IMR-90 (cell line): ENCODE data around the gene JMJD7. TPM values are rescaled to one million over a fixed set of nuclear protein-coding genes. Genes with fewer than 3 reads are reported as not detected.

Experiments
- ATAC-seq: fragments of 200-7000 bp; cut with Tn5 transposase; 2 replicates; pipeline ENCODE4 v1.9.1; 2020; ENCODE audit warnings: low read depth, mild to moderate bottlenecking, moderate library complexity
- BruUV-seq: library from RNA; stranded (reverse); fragments of 400-500 nt; replicated peaks from 2 replicates; lab custom pipeline; 2021; lab: Mats Ljungman, UMichigan
- CTCF ChIA-PET: fragments of 300-600 bp; formaldehyde crosslinking; extraction: SDS; loops from one replicate; lab custom pipeline; 2021; ENCODE audit warnings: antibody characterized with exemption; lab: Yijun Ruan, JAX
- POLR2A ChIA-PET: fragments of 300-600 bp; sonication (Branson Sonifier 250); formaldehyde crosslinking; loops from one replicate; lab custom pipeline; 2022; ENCODE audit warnings: antibody characterized with exemption; ENCODE audit not compliant: unreplicated experiment; lab: Charles Lee
- DNase-seq: peaks from one replicate; pipeline ENCODE4 v3.0.0; 2013
- H2AFZ ChIP-seq: replicated peaks from 2 replicates; pipeline ENCODE3; 2013; ENCODE audit warnings: low read length, mild to moderate bottlenecking; ENCODE audit not compliant: poor library complexity
- H2AK5ac ChIP-seq: 2 replicates; pipeline ENCODE4 v1.6.1; 2013; ENCODE audit warnings: low read depth, low read length, inconsistent platforms
- H2AK9ac ChIP-seq: replicated peaks from 2 replicates; pipeline ENCODE3; 2013; ENCODE audit warnings: mild to moderate bottlenecking, low read depth, low read length, moderate library complexity; ENCODE audit not compliant: poor library complexity
- H2BK120ac ChIP-seq: 2 replicates; pipeline ENCODE4 v1.6.1; 2013; ENCODE audit warnings: low read depth, low read length, inconsistent platforms
- H2BK15ac ChIP-seq: 3 replicates; pipeline ENCODE4 v1.6.1; 2013; ENCODE audit warnings: low read depth, low read length, inconsistent platforms
- H2BK20ac ChIP-seq: 2 replicates; pipeline ENCODE4 v1.6.1; 2013; ENCODE audit warnings: low read depth, mild to moderate bottlenecking, inconsistent platforms, low read length, moderate library complexity
- H2BK5ac ChIP-seq: 2 replicates; pipeline ENCODE4 v1.6.1; 2013; ENCODE audit warnings: mild to moderate bottlenecking, low read depth, low read length, inconsistent platforms; ENCODE audit not compliant: poor library complexity, severe bottlenecking
- H3K14ac ChIP-seq: replicated peaks from 2 replicates; pipeline ENCODE4 v1.6.1; 2013; ENCODE audit warnings: low read depth, low read length, inconsistent platforms
- H3K18ac ChIP-seq: 2 replicates; pipeline ENCODE4 v1.6.1; 2013; ENCODE audit warnings: low read depth, low read length, control low read depth
- H3K23ac ChIP-seq: 2 replicates; pipeline ENCODE4 v1.6.1; 2013; ENCODE audit warnings: low read depth, low read length, inconsistent platforms
- H3K27ac ChIP-seq: 2 replicates; pipeline ENCODE4 v1.5.1; 2013; ENCODE audit warnings: mild to moderate bottlenecking, control low read depth, low read length; ENCODE audit not compliant: insufficient read depth
- H3K27me3 ChIP-seq: 2 replicates; pipeline ENCODE4 v1.6.1; 2013; ENCODE audit warnings: low read length; ENCODE audit not compliant: control insufficient read depth, insufficient read depth
- H3K36me3 ChIP-seq: 2 replicates; pipeline ENCODE4 v1.6.1; 2013; ENCODE audit warnings: low read length, mixed read lengths; ENCODE audit not compliant: control insufficient read depth, insufficient read depth
- H3K4ac ChIP-seq: 2 replicates; pipeline ENCODE4 v1.6.1; 2013; ENCODE audit warnings: low read depth, low read length, inconsistent platforms
- H3K4me1 ChIP-seq: 2 replicates; pipeline ENCODE4 v1.6.1; 2013; ENCODE audit warnings: low read length, mixed read lengths; ENCODE audit not compliant: control insufficient read depth, insufficient read depth
- H3K4me2 ChIP-seq: 2 replicates; pipeline ENCODE4 v1.6.1; 2013; ENCODE audit warnings: low read depth, mild to moderate bottlenecking, control low read depth, low read length, moderate library complexity
- H3K4me3 ChIP-seq: 2 replicates; pipeline ENCODE4 v1.5.1; 2013; ENCODE audit warnings: low read depth, mild to moderate bottlenecking, control low read depth, low read length, moderate library complexity; ENCODE audit not compliant: insufficient read depth
- H3K56ac ChIP-seq: 2 replicates; pipeline ENCODE4 v1.6.1; 2013; ENCODE audit warnings: low read length, inconsistent platforms; ENCODE audit not compliant: insufficient read depth; ENCODE audit errors: extremely low read depth
- H3K79me1 ChIP-seq, 2 experiments: 2 replicates each; pipeline ENCODE4 v1.6.1; 2013; ENCODE audit warnings: low read length in 2 of 2, inconsistent platforms in 1 of 2, low read depth in 1 of 2
- H3K9ac ChIP-seq: 2 replicates; pipeline ENCODE4 v1.6.1; 2013; ENCODE audit warnings: low read depth, low read length, control low read depth
- H3K9me1 ChIP-seq: 2 replicates; pipeline ENCODE4 v1.6.1; 2013; ENCODE audit warnings: low read length, inconsistent platforms; ENCODE audit not compliant: insufficient read depth
- H3K9me3 ChIP-seq: 2 replicates; pipeline ENCODE4 v1.6.1; 2013; ENCODE audit warnings: low read length; ENCODE audit not compliant: control insufficient read depth, insufficient read depth
- H4K20me1 ChIP-seq: 2 replicates; pipeline ENCODE4 v1.6.1; 2013; ENCODE audit warnings: low read length, inconsistent platforms; ENCODE audit not compliant: insufficient read depth
- H4K5ac ChIP-seq: 2 replicates; pipeline ENCODE4 v1.6.1; 2013; ENCODE audit warnings: mild to moderate bottlenecking, low read depth, low read length, control low read depth
- H4K8ac ChIP-seq, 2 experiments: 2 replicates each; pipeline ENCODE4 v1.6.1; 2013; ENCODE audit warnings: low read depth in 2 of 2, low read length in 2 of 2, control low read depth in 1 of 2, inconsistent platforms in 1 of 2
- H4K91ac ChIP-seq: 2 replicates; pipeline ENCODE4 v1.6.1; 2013; ENCODE audit warnings: low read depth, low read length, inconsistent platforms; ENCODE audit not compliant: insufficient read depth
- BHLHE40 ChIP-seq: fragments of 150-350 bp; IDR thresholded peaks from 2 replicates; pipeline ENCODE4 v1.6.1; 2016; ENCODE audit warnings: mild to moderate bottlenecking, low read depth, low read length
- CHD1 ChIP-seq: IDR thresholded peaks from 2 replicates; pipeline ENCODE4 v1.6.1; 2012; ENCODE audit warnings: low read depth, low read length, improper control_type of control experiment
- MAFK ChIP-seq: IDR thresholded peaks from 2 replicates; pipeline ENCODE4 v1.6.1; 2012; ENCODE audit warnings: low read depth, low read length, improper control_type of control experiment
- MAZ ChIP-seq: IDR thresholded peaks from 2 replicates; pipeline ENCODE4 v1.6.1; 2012; ENCODE audit warnings: low read depth, mild to moderate bottlenecking, low read length, improper control_type of control experiment, moderate library complexity, borderline replicate concordance
- RAD21 ChIP-seq: IDR thresholded peaks from 2 replicates; pipeline ENCODE4 v1.6.1; 2012; ENCODE audit warnings: low read length, improper control_type of control experiment
- RCOR1 ChIP-seq: IDR thresholded peaks from 2 replicates; pipeline ENCODE4 v1.6.1; 2012; ENCODE audit warnings: mild to moderate bottlenecking, low read length, improper control_type of control experiment; ENCODE audit not compliant: insufficient replicate concordance
- RFX5 ChIP-seq: IDR thresholded peaks from 2 replicates; pipeline ENCODE4 v1.8.0; 2012; ENCODE audit warnings: low read depth, mild to moderate bottlenecking, low read length, moderate library complexity
- SMC3 ChIP-seq: fragments of 150-350 bp; IDR thresholded peaks from 2 replicates; pipeline ENCODE4 v1.6.1; 2016; ENCODE audit warnings: low read depth, mild to moderate bottlenecking, antibody characterized with exemption, low read length, moderate library complexity
- WGBS, 2 experiments: methylation state at CpG; one replicate each; pipeline versions ENCODE4 v1.1.5 to v1.1.7; 2013; ENCODE audit warnings: missing lambda C conversion rate in 2 of 2; ENCODE audit not compliant: insufficient read length in 1 of 2; ENCODE audit errors: extremely low coverage in 2 of 2; 5-methylcytosine and 5-hydroxymethylcytosine counted together
- dilution Hi-C: fragments of 300-500 bp; cut with HindIII; formaldehyde crosslinking; loops from one replicate; pipeline ENCODE4 v1.14.3; 2018; ENCODE audit warnings: low sequenced_read_pairs; ENCODE audit not compliant: unreplicated experiment
- in situ Hi-C: fragments of 300-500 bp; cut with MboI; formaldehyde crosslinking; loops from 3 replicates; pipeline ENCODE4 v1.14.3; 2019; ENCODE audit warnings: low sequenced_read_pairs, inconsistent platforms, mixed read lengths
- intact Hi-C: fragments of 100-400 bp; cut with micrococcal nuclease; formaldehyde crosslinking; loops from 2 replicates; pipeline ENCODE4 v1.10.0; 2022
- polyA plus RNA-seq, 3 experiments: library from polyadenylated mRNA; depleted of rRNA; stranded (reverse); fragments of >200 nt; gene quantifications; 2 replicates each; pipeline ENCODE4 v1.2.3, GENCODE V29; 2012; ENCODE audit warnings: low replicate concordance in 1 of 3
- total RNA-seq: library from RNA; depleted of rRNA; stranded (reverse); fragments of >200 nt; gene quantifications from 2 replicates; pipeline ENCODE4 v1.2.3, GENCODE V29; 2012
- TF ChIP-seq, protein P1 (sequence below): fragments of 150-350 bp; IDR thresholded peaks from 2 replicates; pipeline ENCODE4 v1.6.1; 2017; ENCODE audit warnings: mild to moderate bottlenecking, antibody characterized with exemption, low read length, low read depth
- TF ChIP-seq, protein P2 (sequence below): conservative IDR thresholded peaks from 2 replicates; pipeline ENCODE4 v1.5.1; 2012; ENCODE audit warnings: mild to moderate bottlenecking, low read depth, low read length, improper control_type of control experiment

Gene JMJD7
- total and polyA plus RNA-seq, 2 of the 4 experiments (the other 2 are of a cell fraction), result 5.0 to 6.3 TPM

DNA sequence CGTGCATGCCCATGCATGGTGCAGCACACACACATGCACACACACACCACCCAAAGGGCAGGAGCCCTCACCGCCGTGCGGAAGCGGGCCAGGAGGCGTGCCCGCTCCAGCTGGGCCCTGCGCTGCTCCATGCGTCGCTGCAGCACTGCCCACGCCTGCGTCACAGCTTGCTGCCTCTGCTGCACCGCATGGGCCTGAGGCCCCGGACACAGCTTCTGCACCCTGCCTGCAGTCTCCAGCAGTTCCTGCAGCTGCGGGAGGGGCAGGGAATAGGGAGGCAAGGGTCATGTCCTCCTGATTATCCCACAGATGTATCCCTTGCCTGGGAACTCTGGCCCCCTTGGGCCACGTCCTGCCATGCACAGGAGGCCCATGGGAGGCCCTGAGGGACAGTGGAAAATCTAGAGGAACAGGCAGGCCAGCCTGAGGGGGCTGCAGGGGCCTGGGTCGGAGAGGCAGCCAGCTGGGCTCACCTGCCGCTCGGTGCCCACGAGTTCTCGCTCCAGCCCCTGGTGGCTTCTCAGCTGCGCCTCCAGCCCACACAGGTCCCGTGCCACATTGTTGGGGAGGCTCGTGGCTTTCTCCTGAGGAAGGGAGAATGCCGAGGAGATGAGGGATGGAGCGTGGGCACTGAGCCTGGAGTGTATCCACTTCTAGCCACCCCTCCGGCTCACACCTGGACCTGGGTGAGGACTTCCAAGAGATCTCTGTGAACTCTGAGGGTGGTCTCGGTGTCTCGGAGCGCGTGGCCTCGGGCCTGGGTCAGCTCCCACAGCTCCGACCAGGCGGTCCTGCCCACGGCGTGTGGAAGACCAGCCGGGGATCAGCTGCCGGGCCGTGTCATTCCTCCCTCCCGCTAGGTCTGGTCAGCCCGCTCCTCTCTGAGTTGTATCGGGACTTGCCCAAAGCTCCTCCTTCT lies 42.1 kb downstream of the JMJD7 start:
- DNase-seq (no peak), ATAC-seq (no peak)
- peaks cover 3% of the 10 kb centered on the region; the same call in 1 of the 2 replicates for H4K20me1 ChIP-seq
- no peak overlapping the region for H3K56ac ChIP-seq
- H3K27ac ChIP-seq, result no peak overlapping the region
- no peaks in the 10 kb centered on the region for H3K79me1 ChIP-seq
- no peaks in the 10 kb centered on the region for H3K9me3 ChIP-seq
- ChIA-PET CTCF (no interaction called here), POLR2A (no interaction called here)
- no peak overlapping the region for H4K8ac ChIP-seq
- no peak overlapping the region for H3K9ac ChIP-seq
- 0 out of 2 replicates have a peak, but pooled peaks cover 2% of the 10 kb centered on the region for H3K9me1 ChIP-seq
- H3K27me3 ChIP-seq, result peaks cover 11% of the 10 kb centered on the region; the same call in 1 of the 2 replicates
- BruUV-seq, result no TSS peak
- intact Hi-C loops (no loop called here), dilution Hi-C loops (no loop called here), in situ Hi-C loops (no loop called here)
- peak overlapping the region; percentile 28 for H2AFZ ChIP-seq
- no peak overlapping the region for H3K23ac ChIP-seq
- no peak overlapping the region for H3K14ac ChIP-seq
- no peak overlapping the region for H2AK9ac ChIP-seq
- no peak overlapping the region for H3K4ac ChIP-seq
- no peak overlapping the region for H3K4me3 ChIP-seq
- no peaks in the 10 kb centered on the region for H3K36me3 ChIP-seq
- no peak overlapping the region for H4K5ac ChIP-seq
- no peak overlapping the region for H3K4me2 ChIP-seq
- H2BK15ac ChIP-seq, result no peak overlapping the region
- no peak overlapping the region for H2BK5ac ChIP-seq
- WGBS, 2 experiments, result 82% methylated on average over 24 of the region's 42 CpGs; no CpG with 5 or more reads in 1 of the 2 experiments
- no peak overlapping the region; the same call in 1 of the 2 replicates for H2BK20ac ChIP-seq
- no peak overlapping the region for H2BK120ac ChIP-seq
- H3K4me1 ChIP-seq, result peaks cover 2% of the 10 kb centered on the region; the same call in 1 of the 2 replicates
- H4K91ac ChIP-seq, result no peak overlapping the region
- TF ChIP-seq CHD1 (no peak), RCOR1 (no peak), RAD21 (no peak), RFX5 (no peak), BHLHE40 (no peak), MAFK (no peak), MAZ (no peak), SMC3 (no peak)
- TF ChIP-seq, protein P1, sequence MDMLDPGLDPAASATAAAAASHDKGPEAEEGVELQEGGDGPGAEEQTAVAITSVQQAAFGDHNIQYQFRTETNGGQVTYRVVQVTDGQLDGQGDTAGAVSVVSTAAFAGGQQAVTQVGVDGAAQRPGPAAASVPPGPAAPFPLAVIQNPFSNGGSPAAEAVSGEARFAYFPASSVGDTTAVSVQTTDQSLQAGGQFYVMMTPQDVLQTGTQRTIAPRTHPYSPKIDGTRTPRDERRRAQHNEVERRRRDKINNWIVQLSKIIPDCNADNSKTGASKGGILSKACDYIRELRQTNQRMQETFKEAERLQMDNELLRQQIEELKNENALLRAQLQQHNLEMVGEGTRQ, result no peak
- TF ChIP-seq, protein P2, sequence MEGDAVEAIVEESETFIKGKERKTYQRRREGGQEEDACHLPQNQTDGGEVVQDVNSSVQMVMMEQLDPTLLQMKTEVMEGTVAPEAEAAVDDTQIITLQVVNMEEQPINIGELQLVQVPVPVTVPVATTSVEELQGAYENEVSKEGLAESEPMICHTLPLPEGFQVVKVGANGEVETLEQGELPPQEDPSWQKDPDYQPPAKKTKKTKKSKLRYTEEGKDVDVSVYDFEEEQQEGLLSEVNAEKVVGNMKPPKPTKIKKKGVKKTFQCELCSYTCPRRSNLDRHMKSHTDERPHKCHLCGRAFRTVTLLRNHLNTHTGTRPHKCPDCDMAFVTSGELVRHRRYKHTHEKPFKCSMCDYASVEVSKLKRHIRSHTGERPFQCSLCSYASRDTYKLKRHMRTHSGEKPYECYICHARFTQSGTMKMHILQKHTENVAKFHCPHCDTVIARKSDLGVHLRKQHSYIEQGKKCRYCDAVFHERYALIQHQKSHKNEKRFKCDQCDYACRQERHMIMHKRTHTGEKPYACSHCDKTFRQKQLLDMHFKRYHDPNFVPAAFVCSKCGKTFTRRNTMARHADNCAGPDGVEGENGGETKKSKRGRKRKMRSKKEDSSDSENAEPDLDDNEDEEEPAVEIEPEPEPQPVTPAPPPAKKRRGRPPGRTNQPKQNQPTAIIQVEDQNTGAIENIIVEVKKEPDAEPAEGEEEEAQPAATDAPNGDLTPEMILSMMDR, result no peak
- H3K18ac ChIP-seq, result no peak overlapping the region
- peak overlapping the region; percentile 12; the same call in 1 of the 2 replicates for H2AK5ac ChIP-seq
